T-helper 2 cell treated with Interferon-gamma antibody and Interleukin-4, amounts not matched to agents 5 μg/mL and 100 μg/mL, for 36 hours (primary cell): ENCODE measurements around the gene TSSK3.
A peak's percentile ranks its signal among the peaks of the same experiment; 100 is the strongest.
"Not testable (repeated sequence)": the region's sequence is repeated elsewhere in the genome, so short reads cannot be mapped to it uniquely, and the experiment has no call there.

Experiments
- DNase-seq: peaks from one replicate; pipeline ENCODE4 v3.0.0; 2021; ENCODE audit warnings: low spot score
- H3K27ac Mint-ChIP-seq: one replicate; pipeline ENCODE4 v1.8.0; 2021; ENCODE audit warnings: mild to moderate bottlenecking, mixed read lengths
- H3K27me3 Mint-ChIP-seq: one replicate; pipeline ENCODE4 v1.8.0; 2021; ENCODE audit warnings: low read depth, mixed read lengths
- H3K36me3 Mint-ChIP-seq: one replicate; pipeline ENCODE4 v1.8.0; 2021; ENCODE audit warnings: low read depth, mixed read lengths
- H3K4me1 Mint-ChIP-seq: one replicate; pipeline ENCODE4 v1.8.0; 2021; ENCODE audit warnings: low read depth, mixed read lengths
- H3K4me3 Mint-ChIP-seq: one replicate; pipeline ENCODE4 v1.8.0; 2022; ENCODE audit warnings: mild to moderate bottlenecking, moderate library complexity, mixed read lengths
- H3K9me3 Mint-ChIP-seq: one replicate; pipeline ENCODE4 v1.8.0; 2021; ENCODE audit warnings: mixed read lengths

Gene TSSK3

GRCh38 chr1:32390904-32391870 is 28.8 kb downstream of the TSSK3 start:
- no peak for DNase-seq
- Mint-ChIP-seq H3K4me3 (no peak overlapping the region), H3K27ac (no peak overlapping the region)

GRCh38 chr1:32392325-32392724 is 30.0 kb downstream of the TSSK3 start:
- H3K36me3 Mint-ChIP-seq = peaks cover 8% of the 10 kb centered on the region
- H3K27ac Mint-ChIP-seq = peak overlapping the region; percentile 21
- H3K4me3 Mint-ChIP-seq = peak overlapping the region; percentile 33
- peaks cover 17% of the 10 kb centered on the region for H3K4me1 Mint-ChIP-seq
- no peak for DNase-seq
- H3K9me3 Mint-ChIP-seq = no peaks in the 10 kb centered on the region
- peaks cover 7% of the 10 kb centered on the region for H3K27me3 Mint-ChIP-seq

More at GRCh38 chr1:32390904-32391870, 28.8 kb downstream of the TSSK3 start:
- H3K27me3 Mint-ChIP-seq = no peaks in the 10 kb centered on the region
- H3K4me1 Mint-ChIP-seq = peaks cover 17% of the 10 kb centered on the region
- no peaks in the 10 kb centered on the region for H3K9me3 Mint-ChIP-seq
- H3K36me3 Mint-ChIP-seq = peaks cover 15% of the 10 kb centered on the region

- Mint-ChIP-seq H3K4me3 (peak overlapping the region; percentile 94), H3K27ac (peak overlapping the region; percentile 99), H3K27me3 (peaks cover 7% of the 10 kb centered on the region), H3K36me3 (peaks cover 6% of the 10 kb centered on the region), H3K9me3 (no peaks in the 10 kb centered on the region), H3K4me1 (peaks cover 16% of the 10 kb centered on the region)
- DNase-seq = no peak
Measured at GRCh38 chr1:32393136-32393535, 30.8 kb downstream of the TSSK3 start.

- Mint-ChIP-seq H3K36me3 (peaks cover 6% of the 10 kb centered on the region), H3K27me3 (peaks cover 9% of the 10 kb centered on the region), H3K27ac (peak overlapping the region; percentile 99), H3K4me1 (peaks cover 16% of the 10 kb centered on the region), H3K4me3 (peak overlapping the region; percentile 94), H3K9me3 (no peaks in the 10 kb centered on the region)
- DNase-seq = no peak
Measured at GRCh38 chr1:32393832-32394140, 31.4 kb downstream of the TSSK3 start.

- Mint-ChIP-seq H3K4me1 (peaks cover 16% of the 10 kb centered on the region), H3K4me3 (peak within 1 kb of the TSS; percentile 94), H3K27me3 (peaks cover 9% of the 10 kb centered on the region), H3K36me3 (peaks cover 6% of the 10 kb centered on the region), H3K27ac (peak within 1 kb of the TSS; percentile 99), H3K9me3 (no peaks in the 10 kb centered on the region)
- DNase-seq = peak; percentile 97
Measured at GRCh38 chr1:32394141-32394889, 32.0 kb downstream of the TSSK3 start, which contains the start of gene BSDC1. BSDC1 (minus strand) TSS chr1:32394441; CDS start chr1:32394414, 27 bp downstream.

GRCh38 chr1:32394890-32395432 is 32.6 kb downstream of the TSSK3 start:
- Mint-ChIP-seq H3K27ac (peak overlapping the region; percentile 99), H3K36me3 (peaks cover 6% of the 10 kb centered on the region), H3K9me3 (no peaks in the 10 kb centered on the region), H3K4me1 (peaks cover 16% of the 10 kb centered on the region), H3K4me3 (peak overlapping the region; percentile 94), H3K27me3 (peaks cover 9% of the 10 kb centered on the region)
- no peak for DNase-seq

GRCh38 chr1:32396524-32396923 is 34.2 kb downstream of the TSSK3 start:
- not testable (repeated sequence) for H3K9me3 Mint-ChIP-seq, H3K27ac Mint-ChIP-seq
- peaks cover 16% of the 10 kb centered on the region for H3K4me1 Mint-ChIP-seq

GRCh38 chr1:32398401-32398800 is 36.1 kb downstream of the TSSK3 start:
- Mint-ChIP-seq H3K27ac (no peak overlapping the region), H3K36me3 (peaks cover 2% of the 10 kb centered on the region), H3K4me1 (peaks cover 9% of the 10 kb centered on the region), H3K4me3 (no peak overlapping the region), H3K27me3 (peaks cover 9% of the 10 kb centered on the region), H3K9me3 (no peaks in the 10 kb centered on the region)
- DNase-seq = no peak

More at GRCh38 chr1:32396524-32396923, 34.2 kb downstream of the TSSK3 start:
- H3K36me3 Mint-ChIP-seq, DNase-seq, H3K27me3 Mint-ChIP-seq, H3K4me3 Mint-ChIP-seq: not testable (repeated sequence)

GRCh38 chr1:32399843-32400242 is 37.5 kb downstream of the TSSK3 start:
- H3K9me3 Mint-ChIP-seq = no peaks in the 10 kb centered on the region
- H3K4me3 Mint-ChIP-seq = no peak overlapping the region
- H3K27me3 Mint-ChIP-seq = peaks cover 9% of the 10 kb centered on the region
- H3K27ac Mint-ChIP-seq = no peak overlapping the region
- no peak for DNase-seq
- no peaks in the 10 kb centered on the region for H3K36me3 Mint-ChIP-seq
- peaks cover 3% of the 10 kb centered on the region for H3K4me1 Mint-ChIP-seq

GRCh38 chr1:32400876-32401631 is 38.7 kb downstream of the TSSK3 start:
- Mint-ChIP-seq H3K27me3 (peaks cover 9% of the 10 kb centered on the region), H3K4me1 (no peaks in the 10 kb centered on the region), H3K36me3 (no peaks in the 10 kb centered on the region), H3K27ac (no peak overlapping the region), H3K9me3 (no peaks in the 10 kb centered on the region), H3K4me3 (no peak overlapping the region)
- peak; percentile 39 for DNase-seq

- H3K4me3 Mint-ChIP-seq = no peak overlapping the region
- no peaks in the 10 kb centered on the region for H3K4me1 Mint-ChIP-seq
- no peak overlapping the region for H3K27ac Mint-ChIP-seq
- H3K9me3 Mint-ChIP-seq = no peaks in the 10 kb centered on the region
- no peaks in the 10 kb centered on the region for H3K36me3 Mint-ChIP-seq
- no peak for DNase-seq
- H3K27me3 Mint-ChIP-seq = no peaks in the 10 kb centered on the region
Measured at GRCh38 chr1:32404946-32405345, 42.6 kb downstream of the TSSK3 start.

- Mint-ChIP-seq H3K36me3 (no peaks in the 10 kb centered on the region), H3K27me3 (no peaks in the 10 kb centered on the region), H3K4me3 (no peak overlapping the region), H3K9me3 (no peaks in the 10 kb centered on the region), H3K27ac (no peak overlapping the region), H3K4me1 (no peaks in the 10 kb centered on the region)
- DNase-seq = no peak
Measured at GRCh38 chr1:32405672-32406467, 43.5 kb downstream of the TSSK3 start.

- H3K27me3 Mint-ChIP-seq = peaks cover 2% of the 10 kb centered on the region
- H3K4me1 Mint-ChIP-seq = no peaks in the 10 kb centered on the region
- no peak overlapping the region for H3K27ac Mint-ChIP-seq
- H3K4me3 Mint-ChIP-seq = no peak overlapping the region
- no peak for DNase-seq
- H3K36me3 Mint-ChIP-seq = no peaks in the 10 kb centered on the region
- H3K9me3 Mint-ChIP-seq = no peaks in the 10 kb centered on the region
Measured at GRCh38 chr1:32406629-32407111, 44.3 kb downstream of the TSSK3 start.
